Subcutaneous abdominal adipose tissue (tissue), 5 donors: ENCODE results near the gene SCMH1.

Experiments
- H3K27ac ChIP-seq: one replicate; pipeline ENCODE4 v1.7.0; 2013; ENCODE audit warnings: low read depth, mild to moderate bottlenecking, inconsistent platforms, low read length, moderate library complexity
- H3K27me3 ChIP-seq, 5 donors: one replicate each; pipeline ENCODE4 v1.7.0; 2013; ENCODE audit warnings: low read length in 5 of 5, inconsistent platforms in 1 of 5; ENCODE audit not compliant: control insufficient read depth in 5 of 5, insufficient read depth in 4 of 5
- H3K36me3 ChIP-seq, 5 donors: one replicate each; pipeline ENCODE4 v1.7.0; 2013; ENCODE audit warnings: low read length in 5 of 5; ENCODE audit not compliant: control insufficient read depth in 5 of 5, insufficient read depth in 5 of 5
- H3K4me1 ChIP-seq, 5 donors: one replicate each; pipeline ENCODE4 v1.7.0; 2013; ENCODE audit warnings: low read length in 5 of 5, mild to moderate bottlenecking in 3 of 5, moderate library complexity in 1 of 5; ENCODE audit not compliant: control insufficient read depth in 5 of 5, insufficient read depth in 5 of 5
- H3K4me3 ChIP-seq, 5 donors: one replicate each; pipeline ENCODE4 v1.7.0; 2013; ENCODE audit warnings: low read length in 5 of 5, low read depth in 1 of 5
- H3K9ac ChIP-seq, 5 donors: one replicate each; pipeline ENCODE4 v1.7.0; 2013; ENCODE audit warnings: low read length in 5 of 5, mild to moderate bottlenecking in 4 of 5, moderate library complexity in 3 of 5
- H3K9me3 ChIP-seq, 5 donors: one replicate each; pipeline ENCODE4 v1.7.0; 2013; ENCODE audit warnings: low read length in 5 of 5; ENCODE audit not compliant: control insufficient read depth in 5 of 5
- donor health status: healthy.
- donor health status: healthy.
- donor health status: healthy.
- donor health status: healthy.
- donor health status: healthy.

SCMH1 gene

GRCh38 chr1:41005876-41006275, 236.2 kb downstream of the SCMH1 start:
- H3K9me3 ChIP-seq: no peaks in the 10 kb centered on the region
- peaks cover 6 to 16% (median 13%) of the 10 kb centered on the region in 5 donors for H3K4me1 ChIP-seq
- H3K27me3 ChIP-seq: no peaks in the 10 kb centered on the region
- no peak overlapping the region for H3K27ac ChIP-seq
- H3K4me3 ChIP-seq: no peak overlapping the region
- peaks cover 15 to 66% (median 45%) of the 10 kb centered on the region in 5 donors for H3K36me3 ChIP-seq
- H3K9ac ChIP-seq: no peak overlapping the region

GRCh38 chr1:41003640-41004220, 238.4 kb downstream of the SCMH1 start:
- Histone ChIP-seq H3K27me3 (no peaks in the 10 kb centered on the region), H3K9ac (no peak overlapping the region), H3K9me3 (no peaks in the 10 kb centered on the region), H3K36me3 (peaks cover 10 to 60% (median 40%) of the 10 kb centered on the region in 5 donors), H3K4me3 (no peak overlapping the region), H3K4me1 (peaks cover 6 to 16% (median 13%) of the 10 kb centered on the region in 5 donors), H3K27ac (no peak overlapping the region)

GRCh38 chr1:41003127-41003639, 238.9 kb downstream of the SCMH1 start:
- Histone ChIP-seq H3K4me3 (peak overlapping the region in 1 of 5 donors; percentile 29), H3K9me3 (no peaks in the 10 kb centered on the region), H3K4me1 (peaks cover 6 to 16% (median 13%) of the 10 kb centered on the region in 5 donors), H3K9ac (no peak overlapping the region), H3K36me3 (peaks cover 4 to 59% (median 39%) of the 10 kb centered on the region in 5 donors), H3K27me3 (no peaks in the 10 kb centered on the region), H3K27ac (no peak overlapping the region)

GRCh38 chr1:40998668-40999067, 243.4 kb downstream of the SCMH1 start:
- Histone ChIP-seq H3K27me3 (no peaks in the 10 kb centered on the region), H3K9ac (no peak overlapping the region), H3K9me3 (no peaks in the 10 kb centered on the region), H3K36me3 (peaks cover 3 to 55% (median 38%) of the 10 kb centered on the region in 5 donors), H3K27ac (no peak overlapping the region), H3K4me1 (peaks cover 5 to 12% (median 9%) of the 10 kb centered on the region in 5 donors), H3K4me3 (no peak overlapping the region)

- peaks cover 3 to 54% (median 42%) of the 10 kb centered on the region in 5 donors for H3K36me3 ChIP-seq
- no peaks in the 10 kb centered on the region for H3K9me3 ChIP-seq
Measured at GRCh38 chr1:40997096-40997495, 245.0 kb downstream of the SCMH1 start.

DNA sequence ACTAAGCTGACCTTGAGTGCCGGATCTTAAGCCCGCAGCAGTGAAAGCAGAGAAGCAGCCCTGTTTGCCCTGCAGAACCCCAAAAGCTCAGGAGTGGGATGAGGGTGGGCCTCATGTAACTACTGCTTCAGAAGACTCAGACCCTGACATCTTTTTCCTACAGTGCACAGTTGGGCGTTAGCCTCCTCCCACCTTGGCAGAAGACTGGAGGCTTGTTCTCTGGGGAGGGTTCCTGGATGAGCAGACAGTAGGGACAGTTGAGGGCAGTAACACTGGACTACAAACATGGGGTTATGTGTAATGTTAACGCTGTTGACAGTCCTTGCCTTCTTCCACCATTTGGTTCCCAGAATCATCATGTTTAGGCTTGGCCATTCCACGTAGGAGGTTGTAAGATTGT, 253.0 kb downstream of the SCMH1 start:
- Histone ChIP-seq H3K36me3 (peaks cover 24 to 71% (median 55%) of the 10 kb centered on the region in 5 donors), H3K9ac (no peak overlapping the region), H3K27ac (no peak overlapping the region), H3K4me3 (no peak overlapping the region), H3K27me3 (no peaks in the 10 kb centered on the region), H3K4me1 (no peaks in the 10 kb centered on the region), H3K9me3 (no peaks in the 10 kb centered on the region)

More at GRCh38 chr1:40997096-40997495, 245.0 kb downstream of the SCMH1 start:
- H3K9ac ChIP-seq: no peak overlapping the region
- H3K4me1 ChIP-seq: no peaks in the 10 kb centered on the region
- H3K27ac ChIP-seq: no peak overlapping the region
- H3K27me3 ChIP-seq: no peaks in the 10 kb centered on the region
- no peak overlapping the region for H3K4me3 ChIP-seq

DNA sequence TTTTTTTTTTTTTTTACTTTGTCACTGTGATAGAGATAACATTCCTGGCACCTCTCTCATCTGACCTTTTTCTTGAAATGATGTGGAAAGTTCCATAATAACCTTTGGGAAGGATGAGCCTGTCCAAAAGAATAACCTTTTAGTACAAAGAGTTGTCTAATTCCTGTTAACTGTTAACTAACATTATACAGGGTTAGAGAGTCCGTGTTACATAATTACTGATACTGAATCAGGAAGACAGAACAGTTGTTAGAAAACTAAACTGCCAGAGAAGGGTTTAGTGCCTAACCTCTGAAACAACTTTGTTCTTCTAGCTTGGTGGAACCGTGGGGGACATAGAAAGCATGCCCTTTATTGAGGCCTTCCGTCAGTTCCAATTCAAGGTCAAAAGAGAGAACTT, 253.8 kb downstream of the SCMH1 start:
- Histone ChIP-seq H3K27me3 (no peaks in the 10 kb centered on the region), H3K27ac (no peak overlapping the region), H3K4me1 (no peaks in the 10 kb centered on the region), H3K4me3 (no peak overlapping the region), H3K9ac (no peak overlapping the region), H3K36me3 (peaks cover 24 to 71% (median 54%) of the 10 kb centered on the region in 5 donors), H3K9me3 (no peaks in the 10 kb centered on the region)

GRCh38 chr1:40987439-40988276, 254.4 kb downstream of the SCMH1 start:
- no peak overlapping the region for H3K27ac ChIP-seq
- H3K27me3 ChIP-seq: no peaks in the 10 kb centered on the region
- H3K9ac ChIP-seq: no peak overlapping the region
- no peaks in the 10 kb centered on the region for H3K4me1 ChIP-seq
- no peak overlapping the region for H3K4me3 ChIP-seq
- H3K9me3 ChIP-seq: no peaks in the 10 kb centered on the region
- H3K36me3 ChIP-seq: peaks cover 24 to 71% (median 53%) of the 10 kb centered on the region in 5 donors

DNA sequence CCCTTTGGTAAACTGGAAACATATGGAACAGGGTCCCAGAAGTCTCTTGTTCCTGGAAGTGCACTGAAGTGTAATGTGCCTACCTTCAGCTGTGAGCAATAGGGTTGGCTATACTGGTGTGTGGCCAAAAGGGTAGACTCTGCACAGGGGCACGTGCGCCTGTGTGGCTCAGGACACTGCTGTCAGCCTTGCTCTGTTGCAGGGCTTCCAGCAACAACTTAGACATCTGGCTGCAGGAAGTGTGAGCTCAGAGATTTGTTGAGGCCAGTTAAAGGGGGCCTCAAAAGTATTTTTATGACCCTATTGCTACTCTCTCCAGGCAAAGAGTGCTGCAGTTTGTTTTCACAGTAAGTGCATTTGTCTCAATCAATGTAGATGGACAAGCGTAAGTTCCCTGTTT, 255.2 kb downstream of the SCMH1 start:
- H3K4me3 ChIP-seq: no peak overlapping the region
- H3K27me3 ChIP-seq: no peaks in the 10 kb centered on the region
- H3K4me1 ChIP-seq: peaks cover 0 to 2% (median under 1%) of the 10 kb centered on the region in 5 donors
- no peaks in the 10 kb centered on the region for H3K9me3 ChIP-seq
- H3K36me3 ChIP-seq: peaks cover 24 to 67% (median 48%) of the 10 kb centered on the region in 5 donors
- no peak overlapping the region for H3K27ac ChIP-seq
- H3K9ac ChIP-seq: no peak overlapping the region

DNA sequence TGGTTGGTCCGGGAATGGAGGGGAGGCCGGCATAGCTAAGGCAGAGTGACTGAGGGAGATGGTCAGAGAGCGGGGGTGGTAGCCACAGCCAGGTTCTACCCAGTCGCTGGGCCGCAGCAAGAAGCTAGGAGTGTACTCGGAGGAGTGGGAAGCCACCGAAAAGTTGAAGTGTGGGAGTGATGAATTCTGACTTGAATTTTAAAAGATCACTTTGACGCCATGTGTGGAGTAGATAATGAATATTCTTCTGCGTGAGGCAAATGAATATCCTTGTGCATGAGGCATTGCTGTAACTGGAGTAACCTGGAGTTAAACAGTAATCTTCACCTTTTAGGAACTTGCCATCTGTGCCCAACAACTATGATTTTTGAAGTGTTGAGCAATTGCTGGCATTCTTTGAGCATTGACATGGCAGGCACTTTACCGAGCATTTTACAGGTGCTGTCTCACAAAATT, 255.8 kb downstream of the SCMH1 start:
- Histone ChIP-seq H3K9ac (no peak overlapping the region), H3K27me3 (no peaks in the 10 kb centered on the region), H3K27ac (no peak overlapping the region), H3K9me3 (no peaks in the 10 kb centered on the region), H3K36me3 (peaks cover 21 to 61% (median 42%) of the 10 kb centered on the region in 5 donors), H3K4me1 (peaks cover 0 to 8% (median 5%) of the 10 kb centered on the region in 5 donors), H3K4me3 (no peak overlapping the region)
